HTERT RPE-1 (cell line): ENCODE results near the gene POLR2L.

Experiments
- in situ Hi-C: fragments of 300-500 bp; cut with MboI; formaldehyde crosslinking; loops from 4 replicates; pipeline ENCODE4 v1.14.3; 2020; ENCODE audit warnings: low sequenced_read_pairs

Gene POLR2L

GRCh38 chr11:813456-814096 lies 28.8 kb downstream of the POLR2L start:
- in situ Hi-C loops = no loop called here

DNA sequence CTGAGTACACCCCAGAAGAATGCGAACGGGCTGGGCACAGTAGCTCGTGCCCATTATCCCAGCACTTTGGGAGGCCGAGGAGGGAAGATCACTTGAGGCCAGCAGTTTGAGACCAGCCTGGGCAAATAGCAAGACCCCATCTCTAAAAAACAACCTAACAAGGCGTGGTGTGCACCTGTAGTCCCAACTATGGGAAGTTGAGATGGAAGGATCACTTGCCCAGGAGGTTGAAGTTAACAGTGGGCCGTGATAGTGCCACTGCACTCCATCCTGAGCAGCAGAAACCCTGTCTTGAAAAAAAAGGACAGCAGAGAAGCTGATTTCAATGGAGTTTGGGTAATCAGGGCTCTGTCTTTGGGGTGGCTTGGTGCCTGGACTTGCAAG lies 29.3 kb downstream of the POLR2L start:
- in situ Hi-C loops = no loop called here

DNA sequence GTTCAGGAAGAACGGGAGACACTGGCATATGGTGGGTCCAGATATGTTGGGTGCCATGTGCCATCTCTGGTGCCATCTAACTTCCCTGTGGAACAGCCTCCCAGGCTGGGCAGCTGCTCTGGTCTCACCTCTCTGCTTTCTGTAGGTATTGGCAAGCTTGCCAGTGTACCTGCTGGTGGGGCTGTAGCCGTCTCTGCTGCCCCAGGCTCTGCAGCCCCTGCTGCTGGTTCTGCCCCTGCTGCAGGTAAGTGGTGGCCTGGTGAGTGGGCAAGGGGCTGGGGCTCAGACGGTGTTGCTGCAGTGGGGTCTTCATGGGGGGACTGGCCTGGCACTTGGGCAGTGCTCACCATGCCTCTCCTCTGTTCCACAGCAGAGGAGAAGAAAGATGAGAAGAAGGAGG lies 29.9 kb downstream of the POLR2L start:
- in situ Hi-C loops = no loop called here

DNA sequence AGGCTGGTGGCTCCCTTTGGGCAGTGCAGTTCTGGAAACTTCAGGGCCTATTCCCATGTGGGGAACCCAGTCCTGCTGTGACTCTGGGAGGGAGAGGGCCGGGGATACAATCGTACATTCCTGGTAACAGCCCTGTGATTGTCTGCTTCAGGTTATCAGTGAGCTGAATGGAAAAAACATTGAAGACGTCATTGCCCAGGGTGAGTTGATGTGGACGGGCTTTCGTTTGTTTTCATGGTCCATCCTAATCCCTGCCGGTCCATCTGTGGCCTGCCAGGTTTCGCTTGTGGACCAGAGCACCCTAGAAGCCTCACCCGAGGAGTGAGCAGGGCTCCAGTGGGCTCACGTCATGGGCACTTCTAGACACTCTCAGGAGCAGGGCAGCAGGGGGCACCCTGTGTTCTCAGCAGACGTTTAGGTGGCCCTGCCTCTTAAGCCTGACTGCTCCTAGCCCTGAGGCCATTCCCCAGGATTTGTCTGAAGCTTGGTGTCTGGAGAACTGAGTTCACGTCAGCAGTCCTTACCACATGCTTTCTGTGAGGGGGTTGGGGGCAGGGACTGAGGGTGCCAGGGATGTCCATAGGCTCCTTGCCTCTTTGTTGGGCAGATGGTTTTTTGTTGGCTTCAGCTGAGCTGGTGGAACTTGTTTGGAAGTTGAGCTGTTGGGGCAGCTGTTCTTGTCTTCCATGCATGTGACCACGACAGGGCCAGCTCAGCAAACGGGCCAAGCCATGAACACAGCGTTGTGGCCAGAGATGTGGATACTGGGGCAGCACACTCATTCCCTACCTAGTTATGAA lies 30.7 kb downstream of the POLR2L start:
- in situ Hi-C loops = no loop called here

GRCh38 chr11:810040-810567 lies 32.2 kb downstream of the POLR2L start:
- in situ Hi-C loops = no loop called here

- in situ Hi-C loops = no loop called here
Measured at GRCh38 chr11:809287-810039, 32.9 kb downstream of the POLR2L start, which contains the start of gene RPLP2. Gene RPLP2 (plus strand): TSS chr11:809967. CDS start chr11:810235, 268 bp downstream.

- in situ Hi-C loops = no loop called here
Measured at GRCh38 chr11:808427-809286, 33.7 kb downstream of the POLR2L start.

GRCh38 chr11:804599-804964 lies 37.7 kb downstream of the POLR2L start:
- in situ Hi-C loops = no loop called here

DNA sequence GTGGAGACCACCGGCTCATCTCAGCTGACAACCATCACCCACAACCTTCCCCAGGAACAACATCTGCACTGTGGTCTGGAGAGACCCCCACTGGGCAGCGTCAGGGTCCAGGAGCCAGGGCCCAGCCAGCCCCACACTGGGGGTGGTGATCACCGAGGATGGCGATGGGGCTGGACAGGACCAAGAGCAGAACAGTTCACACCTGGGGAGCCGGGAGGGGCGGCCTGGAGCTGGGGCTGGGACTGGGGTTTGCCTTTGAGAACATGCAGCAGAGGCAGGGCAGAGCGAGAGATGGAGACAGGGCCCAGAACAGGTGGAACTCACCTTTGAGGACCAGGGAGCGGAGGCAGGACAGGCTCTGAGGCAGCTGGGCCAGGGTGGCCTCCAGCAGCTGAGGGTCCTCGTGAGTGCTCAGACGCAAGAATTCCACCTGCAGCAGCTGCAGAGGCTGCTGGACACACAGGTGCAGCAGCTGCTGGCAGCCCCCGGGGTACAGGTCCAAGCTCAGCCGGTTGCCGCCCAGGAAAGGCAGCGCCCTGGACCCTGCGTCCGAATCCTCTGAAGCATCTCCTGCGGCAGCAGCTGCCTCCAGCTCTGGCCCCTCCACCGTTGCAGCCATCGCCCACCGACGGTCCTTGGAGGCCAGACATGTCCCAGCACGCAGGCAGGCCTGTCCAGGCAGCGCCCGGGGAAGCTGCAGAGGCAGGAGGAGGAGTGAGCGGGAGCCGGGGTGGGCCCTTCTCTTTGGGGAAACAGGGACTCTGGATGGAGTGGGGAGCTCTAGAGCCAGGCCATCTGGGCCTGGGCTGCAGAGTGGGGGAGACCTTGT lies 38.3 kb downstream of the POLR2L start:
- in situ Hi-C loops = no loop called here

DNA sequence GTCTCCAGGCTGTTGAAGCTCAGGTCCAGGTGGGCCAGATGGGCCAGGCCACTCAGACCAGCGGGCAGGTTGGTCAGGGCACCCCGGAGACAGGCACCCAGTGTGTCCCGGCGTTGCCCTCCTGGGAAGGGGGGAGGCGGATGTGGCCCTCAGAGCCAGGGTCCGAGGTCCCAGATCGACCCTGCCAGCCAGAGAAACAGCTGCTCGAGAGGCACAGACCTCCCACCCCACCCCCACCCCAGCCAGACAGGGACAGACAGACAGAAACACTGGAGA lies 38.9 kb downstream of the POLR2L start:
- in situ Hi-C loops = no loop called here

DNA sequence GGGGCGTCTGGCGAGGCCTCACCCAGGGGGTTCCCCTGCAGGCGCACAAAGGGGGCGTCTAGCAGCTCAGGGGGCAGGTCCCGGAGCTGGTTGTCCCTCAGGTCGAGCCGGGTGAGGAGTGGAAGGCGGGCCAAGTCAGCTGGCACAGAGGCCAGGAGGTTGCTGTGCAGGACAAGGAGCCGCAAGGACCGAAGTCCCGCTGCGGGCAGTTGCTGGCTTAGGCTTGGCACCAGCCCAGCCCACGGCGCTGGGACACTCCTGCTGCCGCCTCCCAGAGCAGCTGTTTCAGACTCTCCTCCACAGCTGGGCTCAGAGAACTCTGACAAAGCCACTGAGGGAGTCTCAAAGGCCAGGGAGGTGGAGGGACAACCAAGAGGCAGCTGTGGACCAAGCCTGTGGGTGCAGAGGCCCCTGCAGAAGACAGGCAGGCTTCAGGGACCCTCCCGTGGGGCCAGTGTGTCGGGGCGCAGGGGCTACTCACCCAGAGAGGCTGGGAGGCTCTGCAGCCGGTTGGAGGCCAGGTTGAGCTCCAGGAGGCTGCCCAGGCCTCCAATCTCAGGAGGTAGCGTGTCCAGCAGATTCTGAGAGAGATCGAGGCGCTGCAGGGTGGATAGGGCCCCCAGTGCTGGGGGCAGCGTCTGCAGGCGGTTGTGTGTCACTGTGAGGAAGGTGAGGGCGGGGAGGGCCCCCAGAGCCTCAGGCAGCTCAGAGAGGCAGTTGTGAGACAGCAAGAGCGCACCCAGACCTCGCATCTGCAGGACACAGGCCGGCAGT lies 39.4 kb downstream of the POLR2L start:
- in situ Hi-C loops = no loop called here

DNA sequence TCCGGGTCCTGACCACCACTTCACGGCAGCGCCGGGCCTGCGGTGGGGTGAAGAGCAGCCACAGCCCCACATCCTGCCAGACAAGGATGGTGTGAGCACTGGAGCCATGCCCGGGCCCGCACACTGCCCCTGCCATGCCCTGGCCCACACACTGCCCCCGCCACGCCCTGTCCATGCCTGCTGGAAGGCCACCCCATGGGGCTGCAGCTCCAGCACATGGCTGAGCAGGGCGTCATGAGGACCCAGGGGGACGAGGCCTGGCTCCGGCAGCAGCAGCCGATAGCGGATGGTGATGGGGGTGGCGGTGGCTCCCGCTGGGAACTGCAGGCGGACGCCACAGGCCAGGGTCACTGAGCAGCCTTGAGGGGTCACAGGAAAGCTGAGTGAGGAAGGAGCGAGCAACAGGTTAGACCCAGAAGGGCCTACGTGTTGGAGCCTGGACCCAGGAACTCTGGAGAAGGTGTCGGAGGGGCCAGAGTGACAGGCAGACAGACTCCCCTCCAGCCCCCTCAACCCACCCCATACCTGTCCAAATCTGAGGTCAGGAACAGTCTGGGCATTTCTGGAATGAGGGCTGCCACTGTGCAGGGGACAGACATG lies 40.2 kb downstream of the POLR2L start:
- in situ Hi-C loops = no loop called here

DNA sequence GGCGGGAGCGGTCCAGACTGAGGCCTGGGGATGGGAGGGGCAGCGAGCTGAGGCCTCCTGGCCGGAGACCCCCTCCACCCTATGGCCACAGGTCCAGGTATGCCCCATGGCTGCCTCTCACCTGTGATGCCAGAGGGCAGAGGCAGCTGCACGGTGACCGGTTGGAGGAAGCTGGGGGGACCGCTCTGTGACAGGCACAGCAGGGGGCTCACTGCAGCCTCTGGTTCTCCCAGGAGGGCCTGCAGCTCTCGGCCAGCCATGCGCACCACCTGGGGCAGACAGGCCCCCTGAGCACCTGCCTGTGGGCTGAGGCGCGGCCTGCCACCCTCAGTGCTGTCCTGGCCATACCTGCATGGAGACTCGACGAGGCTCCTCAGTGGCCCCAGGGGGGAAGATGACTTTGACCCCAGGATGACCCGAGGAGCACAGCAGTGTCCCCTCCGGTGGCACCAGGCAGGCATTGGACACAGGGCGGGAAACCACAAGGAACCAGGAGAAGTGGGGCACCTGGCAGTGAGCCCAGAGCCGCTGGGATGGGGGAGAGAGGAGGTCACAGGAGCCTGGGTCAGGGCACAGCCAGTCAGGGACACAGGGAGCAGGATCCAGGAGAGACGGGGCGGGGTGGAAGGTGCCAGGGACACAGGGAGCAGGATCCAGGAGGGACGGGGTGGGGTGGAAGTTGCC lies 41.1 kb downstream of the POLR2L start:
- in situ Hi-C loops = no loop called here

DNA sequence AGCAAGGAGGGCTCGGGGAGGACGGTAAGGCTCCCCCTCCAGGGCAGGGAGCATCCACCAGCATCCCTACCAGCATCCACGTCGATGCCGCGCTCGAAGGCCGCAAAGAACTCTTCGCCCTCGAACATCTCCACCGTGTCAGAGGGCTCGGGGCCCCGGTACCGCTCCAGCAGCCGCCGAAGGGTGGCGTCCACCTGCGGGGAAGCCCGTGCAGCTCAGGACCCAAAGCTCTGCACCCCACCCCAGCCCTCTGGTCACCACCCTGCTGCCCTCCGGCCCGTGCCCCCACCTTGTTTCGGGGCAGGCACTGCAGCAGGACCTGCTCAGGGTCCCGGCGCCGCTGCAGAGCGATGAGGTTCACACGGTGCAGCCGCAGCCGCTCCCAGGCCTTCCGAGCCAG lies 41.9 kb downstream of the POLR2L start:
- in situ Hi-C loops = no loop called here

DNA sequence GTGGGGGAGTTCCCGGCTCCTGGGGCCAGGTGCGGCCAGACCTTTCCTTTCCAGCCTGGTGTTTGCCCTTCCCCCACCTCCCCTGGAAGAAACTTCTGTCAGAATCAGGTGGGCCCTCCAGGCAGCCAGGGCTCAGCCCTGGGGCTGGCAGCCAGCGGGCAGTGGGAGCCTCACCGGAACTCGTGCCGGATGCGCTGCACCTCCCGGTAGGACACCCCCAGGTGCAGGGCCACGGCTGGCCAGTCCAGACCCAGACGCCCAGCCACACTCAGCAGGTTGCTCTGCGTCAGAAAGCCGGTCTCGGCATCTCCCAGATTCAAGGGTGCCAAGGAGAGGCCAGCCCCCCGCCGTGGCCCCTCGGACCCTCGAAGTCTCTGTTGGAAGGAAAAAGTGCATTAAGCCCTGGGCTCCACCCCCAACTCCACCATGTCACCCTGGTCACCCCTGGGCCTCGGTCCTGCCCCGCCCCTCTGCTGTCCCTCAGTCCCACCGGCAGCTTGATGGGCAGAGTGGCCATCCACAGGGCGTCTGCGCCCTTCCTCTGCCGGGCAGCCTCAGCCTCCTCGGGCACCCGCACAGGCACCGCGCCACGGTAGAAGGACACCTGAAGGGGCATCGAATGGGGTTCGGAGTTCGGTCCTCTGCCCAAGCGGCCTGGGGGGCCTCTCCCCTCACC lies 42.5 kb downstream of the POLR2L start:
- in situ Hi-C loops = no loop called here

- in situ Hi-C loops = no loop called here
Measured at GRCh38 chr11:798093-798713, 44.1 kb downstream of the POLR2L start, which contains the start of gene SLC25A22. Gene SLC25A22 (minus strand): TSS chr11:798281. CDS start chr11:795006, 3,275 bp downstream.
